ENCODE measurements around the gene RPS6KA1.

- TF ChIP-seq POLR2AphosphoS5 (IDR thresholded peaks at IDR 0.05) (no peak), CTCF (IDR thresholded peaks at IDR 0.05) (no peak)
Observed at GRCh38 chr1:26552720-26553119, 23.2 kb downstream of the RPS6KA1 start.
